WTC11 (cell line): Measurements from ENCODE around the gene ATF7. TPM values are rescaled to one million over a fixed set of nuclear protein-coding genes. Genes with fewer than 3 reads are reported as not detected.

Experiments
- ATAC-seq: fragments of 200-7000 bp; cut with Tn5 transposase; 2 replicates; pipeline ENCODE4 v1.10.0; 2021; ENCODE audit warnings: mild to moderate bottlenecking, moderate library complexity
- CTCF ChIA-PET: fragments of 300-600 bp; sonication (Branson Sonifier 250); formaldehyde crosslinking; loops from one replicate; lab custom pipeline; 2021; ENCODE audit warnings: antibody characterized with exemption; lab: Charles Lee
- POLR2A ChIA-PET: fragments of 350-600 bp; sonication (Branson Sonifier 250); formaldehyde crosslinking; loops from one replicate; lab custom pipeline; 2021; ENCODE audit warnings: antibody characterized with exemption; lab: Charles Lee
- DNase-seq: peaks from one replicate; pipeline ENCODE4 v3.0.0; 2021; ENCODE audit warnings: low spot score
- H3K27ac Mint-ChIP-seq: 2 replicates; pipeline ENCODE4 v1.8.0; 2021; ENCODE audit warnings: mixed read lengths
- H3K27me3 Mint-ChIP-seq: 2 replicates; pipeline ENCODE4 v1.8.0; 2021; ENCODE audit warnings: low read depth, mild to moderate bottlenecking, moderate library complexity, mixed read lengths
- H3K36me3 Mint-ChIP-seq: 2 replicates; pipeline ENCODE4 v1.8.0; 2021; ENCODE audit warnings: mixed read lengths
- H3K4me1 Mint-ChIP-seq: 2 replicates; pipeline ENCODE4 v1.8.0; 2022; ENCODE audit warnings: mixed read lengths
- H3K4me3 Mint-ChIP-seq: 2 replicates; pipeline ENCODE4 v1.8.0; 2021; ENCODE audit warnings: mild to moderate bottlenecking, moderate library complexity, mixed read lengths
- H3K9me3 Mint-ChIP-seq: 2 replicates; pipeline ENCODE4 v1.8.0; 2021; ENCODE audit warnings: mixed read lengths
- ETV6 ChIP-seq: sonication (generic); formaldehyde crosslinking; IDR thresholded peaks from 2 replicates; pipeline ENCODE4 v1.8.1; 2022; ENCODE audit warnings: mild to moderate bottlenecking, missing genetic modification reagents
- MXD4 ChIP-seq: fragments of 250-450 bp; sonication (Bioruptor Pico); IDR thresholded peaks from 2 replicates; pipeline ENCODE4 v1.8.0; 2021; ENCODE audit warnings: mild to moderate bottlenecking, moderate library complexity, borderline replicate concordance
- NR3C1 ChIP-seq: sonication (generic); formaldehyde crosslinking; conservative IDR thresholded peaks from 2 replicates; pipeline ENCODE4 v1.8.1; 2023; ENCODE audit warnings: low read depth, mild to moderate bottlenecking, missing genetic modification reagents
- RORB ChIP-seq: fragments of 250-450 bp; sonication (Bioruptor Pico); IDR thresholded peaks from 2 replicates; pipeline ENCODE4 v1.9.0; 2021; ENCODE audit warnings: mild to moderate bottlenecking
- SP1 ChIP-seq: sonication (generic); formaldehyde crosslinking; conservative IDR thresholded peaks from 2 replicates; pipeline ENCODE4 v1.8.1; 2022; ENCODE audit warnings: missing genetic modification reagents
- TCF7 ChIP-seq: sonication (generic); formaldehyde crosslinking; IDR thresholded peaks from 2 replicates; pipeline ENCODE4 v1.8.0; 2022; ENCODE audit warnings: mild to moderate bottlenecking, low read depth, missing genetic modification reagents, moderate library complexity
- ZNF416 ChIP-seq: fragments of 250-450 bp; sonication (Bioruptor Pico); IDR thresholded peaks from 2 replicates; pipeline ENCODE4 v1.9.0; 2021; ENCODE audit warnings: mild to moderate bottlenecking, inconsistent platforms
- total RNA-seq: library from RNA; stranded (reverse); gene quantifications from 3 replicates; pipeline ENCODE4 v1.2.3, GENCODE V29; 2021
- TF ChIP-seq, protein P1 (sequence below): fragments of 250-450 bp; sonication (Bioruptor Pico); IDR thresholded peaks from 2 replicates; pipeline ENCODE4 v1.9.0; 2021; ENCODE audit warnings: mild to moderate bottlenecking
- TF ChIP-seq, protein P2 (sequence below): sonication (generic); formaldehyde crosslinking; IDR thresholded peaks from 2 replicates; pipeline ENCODE4 v1.8.0; 2023; ENCODE audit warnings: mild to moderate bottlenecking, missing genetic modification reagents
- TF ChIP-seq, protein P3 (sequence below): sonication (generic); formaldehyde crosslinking; IDR thresholded peaks from 2 replicates; pipeline ENCODE4 v1.8.1; 2023; ENCODE audit warnings: mild to moderate bottlenecking, missing genetic modification reagents
- TF ChIP-seq, protein P4 (sequence below): sonication (generic); formaldehyde crosslinking; conservative IDR thresholded peaks from 2 replicates; pipeline ENCODE4 v1.8.1; 2023; ENCODE audit warnings: mild to moderate bottlenecking, low read depth, missing genetic modification reagents, moderate library complexity
- TF ChIP-seq, protein P5 (sequence below): sonication (generic); formaldehyde crosslinking; IDR thresholded peaks from 2 replicates; pipeline ENCODE4 v1.8.1; 2023; ENCODE audit warnings: mild to moderate bottlenecking, moderate library complexity, missing genetic modification reagents
- TF ChIP-seq, protein P6 (sequence below): sonication (generic); formaldehyde crosslinking; IDR thresholded peaks from 2 replicates; pipeline ENCODE4 v1.8.1; 2023; ENCODE audit warnings: mild to moderate bottlenecking, missing genetic modification reagents, moderate library complexity
- TF ChIP-seq, protein P7 (sequence below): fragments of 200-600 bp; IDR thresholded peaks from 2 replicates; pipeline ENCODE4 v1.8.0; 2022; ENCODE audit warnings: antibody characterized with exemption

Gene ATF7
- total RNA-seq, 1 experiment from 2014 or later = 16.3 TPM

DNA sequence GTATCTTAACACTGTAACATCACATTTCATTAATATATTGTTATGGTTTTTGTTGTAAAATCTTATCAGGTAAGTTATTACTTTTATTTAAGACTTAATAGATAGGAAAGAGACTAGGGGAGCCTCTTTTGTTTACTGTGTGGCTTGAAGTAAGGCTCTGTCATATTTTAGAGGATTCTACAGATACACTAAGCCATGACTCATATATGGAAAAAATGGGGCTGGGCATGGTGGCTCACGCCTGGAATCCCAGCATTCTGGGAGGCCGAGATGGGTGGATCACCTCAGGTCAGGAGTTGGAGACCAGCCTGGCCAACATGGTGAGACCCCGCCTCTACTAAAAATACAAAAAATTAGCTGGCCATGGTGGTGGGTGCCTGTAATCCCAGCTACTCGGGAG, 95.3 kb downstream of the ATF7 start:
- DNase-seq = no peak
- CTCF ChIA-PET = no interaction called here
- H3K36me3 Mint-ChIP-seq = peaks cover 26% of the 10 kb centered on the region

DNA sequence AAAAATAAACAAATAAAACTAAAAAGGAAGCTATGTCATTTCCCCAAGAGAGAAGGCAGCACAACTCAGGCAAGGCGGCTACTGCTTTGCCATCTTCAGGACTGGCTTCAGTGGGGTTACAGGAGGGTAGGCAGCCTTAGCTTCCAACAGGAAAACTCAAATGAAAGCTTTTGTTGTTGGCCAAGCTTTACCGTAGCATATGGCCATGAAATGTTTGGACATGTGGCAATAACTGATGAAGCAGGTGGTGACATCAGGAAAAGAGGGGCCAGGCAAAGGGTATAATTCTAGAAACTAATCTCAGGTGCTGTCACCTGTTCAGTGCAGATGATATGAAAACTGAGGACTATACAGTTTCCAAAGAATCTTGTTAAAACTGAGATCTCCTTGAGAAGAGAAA, 96.1 kb downstream of the ATF7 start:
- no peak overlapping the region for H3K4me3 Mint-ChIP-seq
- H3K36me3 Mint-ChIP-seq = peaks cover 22% of the 10 kb centered on the region
- ATAC-seq (no peak), DNase-seq (no peak)
- no peak overlapping the region for H3K27ac Mint-ChIP-seq
- H3K27me3 Mint-ChIP-seq = no peaks in the 10 kb centered on the region
- CTCF ChIA-PET = no interaction called here
- H3K9me3 Mint-ChIP-seq = no peaks in the 10 kb centered on the region
- POLR2A ChIA-PET = no interaction called here
- no peaks in the 10 kb centered on the region for H3K4me1 Mint-ChIP-seq
- TF ChIP-seq, protein P1, sequence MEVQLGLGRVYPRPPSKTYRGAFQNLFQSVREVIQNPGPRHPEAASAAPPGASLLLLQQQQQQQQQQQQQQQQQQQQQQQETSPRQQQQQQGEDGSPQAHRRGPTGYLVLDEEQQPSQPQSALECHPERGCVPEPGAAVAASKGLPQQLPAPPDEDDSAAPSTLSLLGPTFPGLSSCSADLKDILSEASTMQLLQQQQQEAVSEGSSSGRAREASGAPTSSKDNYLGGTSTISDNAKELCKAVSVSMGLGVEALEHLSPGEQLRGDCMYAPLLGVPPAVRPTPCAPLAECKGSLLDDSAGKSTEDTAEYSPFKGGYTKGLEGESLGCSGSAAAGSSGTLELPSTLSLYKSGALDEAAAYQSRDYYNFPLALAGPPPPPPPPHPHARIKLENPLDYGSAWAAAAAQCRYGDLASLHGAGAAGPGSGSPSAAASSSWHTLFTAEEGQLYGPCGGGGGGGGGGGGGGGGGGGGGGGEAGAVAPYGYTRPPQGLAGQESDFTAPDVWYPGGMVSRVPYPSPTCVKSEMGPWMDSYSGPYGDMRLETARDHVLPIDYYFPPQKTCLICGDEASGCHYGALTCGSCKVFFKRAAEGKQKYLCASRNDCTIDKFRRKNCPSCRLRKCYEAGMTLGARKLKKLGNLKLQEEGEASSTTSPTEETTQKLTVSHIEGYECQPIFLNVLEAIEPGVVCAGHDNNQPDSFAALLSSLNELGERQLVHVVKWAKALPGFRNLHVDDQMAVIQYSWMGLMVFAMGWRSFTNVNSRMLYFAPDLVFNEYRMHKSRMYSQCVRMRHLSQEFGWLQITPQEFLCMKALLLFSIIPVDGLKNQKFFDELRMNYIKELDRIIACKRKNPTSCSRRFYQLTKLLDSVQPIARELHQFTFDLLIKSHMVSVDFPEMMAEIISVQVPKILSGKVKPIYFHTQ (CRISPR knock-in tag) = no peak
- TF ChIP-seq NR3C1 (CRISPR knock-in tag) (no peak), RORB (CRISPR knock-in tag) (no peak), SP1 (CRISPR knock-in tag) (no peak), MXD4 (CRISPR knock-in tag) (no peak)
- TF ChIP-seq, protein P2, sequence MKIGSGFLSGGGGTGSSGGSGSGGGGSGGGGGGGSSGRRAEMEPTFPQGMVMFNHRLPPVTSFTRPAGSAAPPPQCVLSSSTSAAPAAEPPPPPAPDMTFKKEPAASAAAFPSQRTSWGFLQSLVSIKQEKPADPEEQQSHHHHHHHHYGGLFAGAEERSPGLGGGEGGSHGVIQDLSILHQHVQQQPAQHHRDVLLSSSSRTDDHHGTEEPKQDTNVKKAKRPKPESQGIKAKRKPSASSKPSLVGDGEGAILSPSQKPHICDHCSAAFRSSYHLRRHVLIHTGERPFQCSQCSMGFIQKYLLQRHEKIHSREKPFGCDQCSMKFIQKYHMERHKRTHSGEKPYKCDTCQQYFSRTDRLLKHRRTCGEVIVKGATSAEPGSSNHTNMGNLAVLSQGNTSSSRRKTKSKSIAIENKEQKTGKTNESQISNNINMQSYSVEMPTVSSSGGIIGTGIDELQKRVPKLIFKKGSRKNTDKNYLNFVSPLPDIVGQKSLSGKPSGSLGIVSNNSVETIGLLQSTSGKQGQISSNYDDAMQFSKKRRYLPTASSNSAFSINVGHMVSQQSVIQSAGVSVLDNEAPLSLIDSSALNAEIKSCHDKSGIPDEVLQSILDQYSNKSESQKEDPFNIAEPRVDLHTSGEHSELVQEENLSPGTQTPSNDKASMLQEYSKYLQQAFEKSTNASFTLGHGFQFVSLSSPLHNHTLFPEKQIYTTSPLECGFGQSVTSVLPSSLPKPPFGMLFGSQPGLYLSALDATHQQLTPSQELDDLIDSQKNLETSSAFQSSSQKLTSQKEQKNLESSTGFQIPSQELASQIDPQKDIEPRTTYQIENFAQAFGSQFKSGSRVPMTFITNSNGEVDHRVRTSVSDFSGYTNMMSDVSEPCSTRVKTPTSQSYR (CRISPR knock-in tag) = no peak
- TF ChIP-seq, protein P3, sequence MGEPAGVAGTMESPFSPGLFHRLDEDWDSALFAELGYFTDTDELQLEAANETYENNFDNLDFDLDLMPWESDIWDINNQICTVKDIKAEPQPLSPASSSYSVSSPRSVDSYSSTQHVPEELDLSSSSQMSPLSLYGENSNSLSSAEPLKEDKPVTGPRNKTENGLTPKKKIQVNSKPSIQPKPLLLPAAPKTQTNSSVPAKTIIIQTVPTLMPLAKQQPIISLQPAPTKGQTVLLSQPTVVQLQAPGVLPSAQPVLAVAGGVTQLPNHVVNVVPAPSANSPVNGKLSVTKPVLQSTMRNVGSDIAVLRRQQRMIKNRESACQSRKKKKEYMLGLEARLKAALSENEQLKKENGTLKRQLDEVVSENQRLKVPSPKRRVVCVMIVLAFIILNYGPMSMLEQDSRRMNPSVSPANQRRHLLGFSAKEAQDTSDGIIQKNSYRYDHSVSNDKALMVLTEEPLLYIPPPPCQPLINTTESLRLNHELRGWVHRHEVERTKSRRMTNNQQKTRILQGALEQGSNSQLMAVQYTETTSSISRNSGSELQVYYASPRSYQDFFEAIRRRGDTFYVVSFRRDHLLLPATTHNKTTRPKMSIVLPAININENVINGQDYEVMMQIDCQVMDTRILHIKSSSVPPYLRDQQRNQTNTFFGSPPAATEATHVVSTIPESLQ (CRISPR knock-in tag) = no peak

More for the DNA sequence above, 95.3 kb downstream of the ATF7 start:
- H3K4me1 Mint-ChIP-seq = no peaks in the 10 kb centered on the region
- no peaks in the 10 kb centered on the region for H3K27me3 Mint-ChIP-seq
- ATAC-seq = no peak
- no peak overlapping the region for H3K27ac Mint-ChIP-seq
- POLR2A ChIA-PET = no interaction called here
- TF ChIP-seq, protein P4, sequence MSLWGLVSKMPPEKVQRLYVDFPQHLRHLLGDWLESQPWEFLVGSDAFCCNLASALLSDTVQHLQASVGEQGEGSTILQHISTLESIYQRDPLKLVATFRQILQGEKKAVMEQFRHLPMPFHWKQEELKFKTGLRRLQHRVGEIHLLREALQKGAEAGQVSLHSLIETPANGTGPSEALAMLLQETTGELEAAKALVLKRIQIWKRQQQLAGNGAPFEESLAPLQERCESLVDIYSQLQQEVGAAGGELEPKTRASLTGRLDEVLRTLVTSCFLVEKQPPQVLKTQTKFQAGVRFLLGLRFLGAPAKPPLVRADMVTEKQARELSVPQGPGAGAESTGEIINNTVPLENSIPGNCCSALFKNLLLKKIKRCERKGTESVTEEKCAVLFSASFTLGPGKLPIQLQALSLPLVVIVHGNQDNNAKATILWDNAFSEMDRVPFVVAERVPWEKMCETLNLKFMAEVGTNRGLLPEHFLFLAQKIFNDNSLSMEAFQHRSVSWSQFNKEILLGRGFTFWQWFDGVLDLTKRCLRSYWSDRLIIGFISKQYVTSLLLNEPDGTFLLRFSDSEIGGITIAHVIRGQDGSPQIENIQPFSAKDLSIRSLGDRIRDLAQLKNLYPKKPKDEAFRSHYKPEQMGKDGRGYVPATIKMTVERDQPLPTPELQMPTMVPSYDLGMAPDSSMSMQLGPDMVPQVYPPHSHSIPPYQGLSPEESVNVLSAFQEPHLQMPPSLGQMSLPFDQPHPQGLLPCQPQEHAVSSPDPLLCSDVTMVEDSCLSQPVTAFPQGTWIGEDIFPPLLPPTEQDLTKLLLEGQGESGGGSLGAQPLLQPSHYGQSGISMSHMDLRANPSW (CRISPR knock-in tag) = no peak
- TF ChIP-seq ZNF416 (CRISPR knock-in tag) = no peak
- TF ChIP-seq, protein P5, sequence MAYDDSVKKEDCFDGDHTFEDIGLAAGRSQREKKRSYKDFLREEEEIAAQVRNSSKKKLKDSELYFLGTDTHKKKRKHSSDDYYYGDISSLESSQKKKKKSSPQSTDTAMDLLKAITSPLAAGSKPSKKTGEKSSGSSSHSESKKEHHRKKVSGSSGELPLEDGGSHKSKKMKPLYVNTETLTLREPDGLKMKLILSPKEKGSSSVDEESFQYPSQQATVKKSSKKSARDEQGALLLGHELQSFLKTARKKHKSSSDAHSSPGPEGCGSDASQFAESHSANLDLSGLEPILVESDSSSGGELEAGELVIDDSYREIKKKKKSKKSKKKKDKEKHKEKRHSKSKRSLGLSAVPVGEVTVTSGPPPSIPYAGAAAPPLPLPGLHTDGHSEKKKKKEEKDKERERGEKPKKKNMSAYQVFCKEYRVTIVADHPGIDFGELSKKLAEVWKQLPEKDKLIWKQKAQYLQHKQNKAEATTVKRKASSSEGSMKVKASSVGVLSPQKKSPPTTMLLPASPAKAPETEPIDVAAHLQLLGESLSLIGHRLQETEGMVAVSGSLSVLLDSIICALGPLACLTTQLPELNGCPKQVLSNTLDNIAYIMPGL (CRISPR knock-in tag) = no peak
- no peak for TF ChIP-seq ETV6 (CRISPR knock-in tag)
- TF ChIP-seq, protein P3 (CRISPR knock-in tag) = no peak
- TF ChIP-seq, protein P6, sequence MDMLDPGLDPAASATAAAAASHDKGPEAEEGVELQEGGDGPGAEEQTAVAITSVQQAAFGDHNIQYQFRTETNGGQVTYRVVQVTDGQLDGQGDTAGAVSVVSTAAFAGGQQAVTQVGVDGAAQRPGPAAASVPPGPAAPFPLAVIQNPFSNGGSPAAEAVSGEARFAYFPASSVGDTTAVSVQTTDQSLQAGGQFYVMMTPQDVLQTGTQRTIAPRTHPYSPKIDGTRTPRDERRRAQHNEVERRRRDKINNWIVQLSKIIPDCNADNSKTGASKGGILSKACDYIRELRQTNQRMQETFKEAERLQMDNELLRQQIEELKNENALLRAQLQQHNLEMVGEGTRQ (CRISPR knock-in tag) = no peak
- TF ChIP-seq, protein P7, sequence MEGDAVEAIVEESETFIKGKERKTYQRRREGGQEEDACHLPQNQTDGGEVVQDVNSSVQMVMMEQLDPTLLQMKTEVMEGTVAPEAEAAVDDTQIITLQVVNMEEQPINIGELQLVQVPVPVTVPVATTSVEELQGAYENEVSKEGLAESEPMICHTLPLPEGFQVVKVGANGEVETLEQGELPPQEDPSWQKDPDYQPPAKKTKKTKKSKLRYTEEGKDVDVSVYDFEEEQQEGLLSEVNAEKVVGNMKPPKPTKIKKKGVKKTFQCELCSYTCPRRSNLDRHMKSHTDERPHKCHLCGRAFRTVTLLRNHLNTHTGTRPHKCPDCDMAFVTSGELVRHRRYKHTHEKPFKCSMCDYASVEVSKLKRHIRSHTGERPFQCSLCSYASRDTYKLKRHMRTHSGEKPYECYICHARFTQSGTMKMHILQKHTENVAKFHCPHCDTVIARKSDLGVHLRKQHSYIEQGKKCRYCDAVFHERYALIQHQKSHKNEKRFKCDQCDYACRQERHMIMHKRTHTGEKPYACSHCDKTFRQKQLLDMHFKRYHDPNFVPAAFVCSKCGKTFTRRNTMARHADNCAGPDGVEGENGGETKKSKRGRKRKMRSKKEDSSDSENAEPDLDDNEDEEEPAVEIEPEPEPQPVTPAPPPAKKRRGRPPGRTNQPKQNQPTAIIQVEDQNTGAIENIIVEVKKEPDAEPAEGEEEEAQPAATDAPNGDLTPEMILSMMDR = no peak
- no peak for TF ChIP-seq TCF7
- H3K4me3 Mint-ChIP-seq = no peak overlapping the region
- H3K9me3 Mint-ChIP-seq = no peaks in the 10 kb centered on the region
